GM23338 (cell line): Measurements from ENCODE around the gene LMO2.

Experiments
- CREB1 ChIP-seq: fragments of 250-450 bp; sonication (Bioruptor Pico); IDR thresholded peaks from 2 replicates; pipeline ENCODE4 v1.5.0; 2020; ENCODE audit warnings: low read depth, mild to moderate bottlenecking, moderate library complexity
- CTCF ChIP-seq, 2 experiments: fragments of 200-600 bp in 1 of 2; sonication (generic) in 1 of 2; conservative IDR thresholded peaks; 2 replicates each; pipeline versions ENCODE4 v1.5.1 to v1.6.1; 2016 to 2017; ENCODE audit warnings: antibody characterized with exemption in 2 of 2, low read depth in 2 of 2, mild to moderate bottlenecking in 2 of 2, moderate library complexity in 1 of 2
- ETS1 ChIP-seq: IDR thresholded peaks from 2 replicates; pipeline ENCODE4 v1.6.1; 2016; ENCODE audit warnings: antibody characterized with exemption
- EZH2 ChIP-seq: fragments of 200-600 bp; sonication (generic); IDR thresholded peaks from one replicate; pipeline ENCODE4 v1.8.0; 2017; ENCODE audit warnings: antibody characterized with exemption, mild to moderate bottlenecking, low read depth; ENCODE audit not compliant: unreplicated experiment
- EZH2phosphoT487 ChIP-seq: fragments of 200-600 bp; sonication (generic); IDR thresholded peaks from one replicate; pipeline ENCODE4 v1.8.1; 2018; ENCODE audit warnings: antibody characterized with exemption; ENCODE audit not compliant: unreplicated experiment
- JUNB ChIP-seq: IDR thresholded peaks from one replicate; pipeline ENCODE4 v1.6.1; 2016; ENCODE audit warnings: antibody characterized with exemption; ENCODE audit not compliant: unreplicated experiment
- NANOG ChIP-seq: IDR thresholded peaks from 2 replicates; pipeline ENCODE4 v1.6.1; 2016; ENCODE audit warnings: antibody characterized with exemption, borderline replicate concordance
- POLR2AphosphoS5 ChIP-seq: IDR thresholded peaks from 2 replicates; pipeline ENCODE4 v1.6.1; 2016; ENCODE audit warnings: antibody characterized with exemption, low read depth
- REST ChIP-seq: IDR thresholded peaks from one replicate; pipeline ENCODE4 v1.6.1; 2018; ENCODE audit warnings: antibody characterized with exemption; ENCODE audit not compliant: unreplicated experiment
- STAT1 ChIP-seq: IDR thresholded peaks from one replicate; pipeline ENCODE4 v1.6.1; 2016; ENCODE audit warnings: antibody characterized with exemption; ENCODE audit not compliant: unreplicated experiment
- ZNF114 ChIP-seq: fragments of 250-450 bp; sonication (Bioruptor Pico); IDR thresholded peaks from 2 replicates; pipeline ENCODE4 v1.5.0; 2020; ENCODE audit warnings: mild to moderate bottlenecking, moderate library complexity
- ZNF331 ChIP-seq: fragments of 250-450 bp; sonication (Bioruptor Pico); IDR thresholded peaks from 2 replicates; pipeline ENCODE4 v1.5.0; 2020; ENCODE audit warnings: low read depth, mild to moderate bottlenecking, moderate library complexity
- ZNF462 ChIP-seq: fragments of 250-450 bp; sonication (Bioruptor Pico); IDR thresholded peaks from 2 replicates; pipeline ENCODE4 v1.5.0; 2020; ENCODE audit warnings: mild to moderate bottlenecking, moderate library complexity

GRCh38 chr11:33859306-33859705 lies 32.6 kb downstream of the LMO2 start:
- TF ChIP-seq CTCF (conservative IDR thresholded peaks at IDR 0.05; ENCODE audit: low read depth in 2 of 2) (no peak), POLR2AphosphoS5 (no peak), JUNB (no peak), EZH2 (no peak), REST (no peak), EZH2phosphoT487 (no peak), CREB1 (CRISPR knock-in tag) (no peak), ETS1 (no peak), NANOG (no peak), ZNF331 (CRISPR knock-in tag) (no peak), ZNF462 (CRISPR knock-in tag) (no peak), ZNF114 (CRISPR knock-in tag) (no peak), STAT1 (no peak)
